Measurements from ENCODE around the gene POMGNT1. TPM values are rescaled to one million over a fixed set of nuclear protein-coding genes. Genes with fewer than 3 reads are reported as not detected.
"Not testable (repeated sequence)": the region's sequence is repeated elsewhere in the genome, so short reads cannot be mapped to it uniquely, and the experiment has no call there.

Gene POMGNT1
- 80.8 and 85.7 TPM in 2 replicates for total RNA-seq

GRCh38 chr1:46197964-46198811 is at the start of gene POMGNT1:
POMGNT1 (minus strand) TSS chr1:46198434; CDS start chr1:46197821, 613 bp downstream.
- peaks cover 27% of the 10 kb centered on the region for H3K4me1 Mint-ChIP-seq (ENCODE audit: low read depth)
- H3K4me3 Mint-ChIP-seq: peak within 1 kb of the TSS; percentile 87
- no peaks in the 10 kb centered on the region for H3K27me3 Mint-ChIP-seq (ENCODE audit: insufficient read depth)
- peaks cover 17% of the 10 kb centered on the region for H3K36me3 Mint-ChIP-seq (ENCODE audit: low read depth)
- intact Hi-C loops (cut with micrococcal nuclease): loop anchor here (1.0 to 5.0 kb wide), 6 partner anchors 13 to 511 kb away; partner anchors contain the start of genes GPBP1L1, RAD54L and TMEM69
- no peaks in the 10 kb centered on the region for H3K9me3 Mint-ChIP-seq
- peak within 1 kb of the TSS; percentile 71 for H3K27ac Mint-ChIP-seq
- peak; percentile 78 for DNase-seq (ENCODE audit: low spot score)

- DNase-seq (ENCODE audit: low spot score): peak; percentile 95
- H3K4me1 Mint-ChIP-seq (ENCODE audit: low read depth): peaks cover 39% of the 10 kb centered on the region
- intact Hi-C loops (cut with micrococcal nuclease): loop anchor here (1.0 to 5.0 kb wide), 10 partner anchors 49 to 1235 kb away; partner anchors contain the start of genes EFCAB14, GPBP1L1, HECTD3 and IPP
- H3K9me3 Mint-ChIP-seq: no peaks in the 10 kb centered on the region
- peaks cover 17% of the 10 kb centered on the region for H3K36me3 Mint-ChIP-seq (ENCODE audit: low read depth)
- no peaks in the 10 kb centered on the region for H3K27me3 Mint-ChIP-seq (ENCODE audit: insufficient read depth)
- peak within 1 kb of the TSS; percentile 94 for H3K27ac Mint-ChIP-seq
- peak within 1 kb of the TSS; percentile 97 for H3K4me3 Mint-ChIP-seq
These were observed 49.3 kb upstream of the POMGNT1 start, which contains the start of gene RAD54L for GRCh38 chr1:46247436-46248121. RAD54L (plus strand) TSS chr1:46247763; CDS start chr1:46248406, 643 bp downstream.

GRCh38 chr1:46246548-46247435 is 48.6 kb upstream of the POMGNT1 start:
- Mint-ChIP-seq H3K4me1 (ENCODE audit: low read depth) (peaks cover 32% of the 10 kb centered on the region), H3K9me3 (no peaks in the 10 kb centered on the region), H3K4me3 (peak overlapping the region; percentile 97), H3K36me3 (ENCODE audit: low read depth) (peaks cover 9% of the 10 kb centered on the region), H3K27ac (peak overlapping the region; percentile 91), H3K27me3 (ENCODE audit: insufficient read depth) (no peaks in the 10 kb centered on the region)
- intact Hi-C loops (cut with micrococcal nuclease): loop anchor here (1.0 to 5.0 kb wide), 10 partner anchors 48 to 1234 kb away; partner anchors contain the start of genes EFCAB14, GPBP1L1, HECTD3 and IPP
- no peak for DNase-seq (ENCODE audit: low spot score)

- intact Hi-C loops (cut with micrococcal nuclease): loop anchor here (2.0 to 5.0 kb wide), 4 partner anchors 471 to 1234 kb away; partner anchors contain the start of genes EFCAB14, HECTD3, IPP and NASP
- DNase-seq (ENCODE audit: low spot score); H3K36me3 Mint-ChIP-seq (ENCODE audit: low read depth); H3K9me3 Mint-ChIP-seq; H3K27me3 Mint-ChIP-seq (ENCODE audit: insufficient read depth): not testable (repeated sequence)
- peaks cover 32% of the 10 kb centered on the region for H3K4me1 Mint-ChIP-seq (ENCODE audit: low read depth)
- H3K27ac Mint-ChIP-seq: peak overlapping the region; percentile 91
- H3K4me3 Mint-ChIP-seq: peak overlapping the region; percentile 97
These were observed 47.9 kb upstream of the POMGNT1 start for GRCh38 chr1:46246136-46246535.

GRCh38 chr1:46244656-46245371 is 46.6 kb upstream of the POMGNT1 start:
- intact Hi-C loops (cut with micrococcal nuclease): loop anchor here (1.0 to 5.0 kb wide), 3 partner anchors 103 to 1233 kb away; partner anchors contain the start of genes EFCAB14, HECTD3 and UROD
- no peaks in the 10 kb centered on the region for H3K9me3 Mint-ChIP-seq
- no peak overlapping the region for H3K27ac Mint-ChIP-seq
- peaks cover 2% of the 10 kb centered on the region for H3K36me3 Mint-ChIP-seq (ENCODE audit: low read depth)
- DNase-seq (ENCODE audit: low spot score): no peak
- peaks cover 29% of the 10 kb centered on the region for H3K4me1 Mint-ChIP-seq (ENCODE audit: low read depth)
- H3K27me3 Mint-ChIP-seq (ENCODE audit: insufficient read depth): no peaks in the 10 kb centered on the region
- H3K4me3 Mint-ChIP-seq: no peak overlapping the region

GRCh38 chr1:46243831-46244230 is 45.6 kb upstream of the POMGNT1 start:
- H3K27ac Mint-ChIP-seq; H3K36me3 Mint-ChIP-seq (ENCODE audit: low read depth); DNase-seq (ENCODE audit: low spot score); intact Hi-C loops (cut with micrococcal nuclease); H3K27me3 Mint-ChIP-seq (ENCODE audit: insufficient read depth); H3K4me3 Mint-ChIP-seq; H3K9me3 Mint-ChIP-seq: not testable (repeated sequence)
- H3K4me1 Mint-ChIP-seq (ENCODE audit: low read depth): peaks cover 19% of the 10 kb centered on the region

- Mint-ChIP-seq H3K4me1 (ENCODE audit: low read depth) (peaks cover 12% of the 10 kb centered on the region), H3K9me3 (peaks cover 5% of the 10 kb centered on the region), H3K4me3 (no peak overlapping the region), H3K27me3 (ENCODE audit: insufficient read depth) (no peaks in the 10 kb centered on the region), H3K36me3 (ENCODE audit: low read depth) (no peaks in the 10 kb centered on the region), H3K27ac (no peak overlapping the region)
- intact Hi-C loops (cut with micrococcal nuclease): no loop called here
- DNase-seq (ENCODE audit: low spot score): no peak
These were observed 44.7 kb upstream of the POMGNT1 start for GRCh38 chr1:46242918-46243317.

- H3K4me1 Mint-ChIP-seq (ENCODE audit: low read depth); H3K9me3 Mint-ChIP-seq; H3K36me3 Mint-ChIP-seq (ENCODE audit: low read depth); intact Hi-C loops (cut with micrococcal nuclease); H3K4me3 Mint-ChIP-seq; H3K27ac Mint-ChIP-seq; H3K27me3 Mint-ChIP-seq (ENCODE audit: insufficient read depth); DNase-seq (ENCODE audit: low spot score): not testable (repeated sequence)
These were observed 43.5 kb upstream of the POMGNT1 start for GRCh38 chr1:46241733-46242132.

GRCh38 chr1:46238865-46239264 is 40.6 kb upstream of the POMGNT1 start:
- intact Hi-C loops (cut with micrococcal nuclease); H3K4me1 Mint-ChIP-seq (ENCODE audit: low read depth); H3K27ac Mint-ChIP-seq; H3K36me3 Mint-ChIP-seq (ENCODE audit: low read depth); H3K9me3 Mint-ChIP-seq; DNase-seq (ENCODE audit: low spot score); H3K27me3 Mint-ChIP-seq (ENCODE audit: insufficient read depth); H3K4me3 Mint-ChIP-seq: not testable (repeated sequence)

- intact Hi-C loops (cut with micrococcal nuclease): no loop called here
- no peak overlapping the region for H3K27ac Mint-ChIP-seq
- no peaks in the 10 kb centered on the region for H3K27me3 Mint-ChIP-seq (ENCODE audit: insufficient read depth)
- no peak for DNase-seq (ENCODE audit: low spot score)
- H3K9me3 Mint-ChIP-seq: peaks cover 5% of the 10 kb centered on the region
- no peaks in the 10 kb centered on the region for H3K36me3 Mint-ChIP-seq (ENCODE audit: low read depth)
- no peak overlapping the region for H3K4me3 Mint-ChIP-seq
- H3K4me1 Mint-ChIP-seq (ENCODE audit: low read depth): no peaks in the 10 kb centered on the region
These were observed 38.6 kb upstream of the POMGNT1 start for GRCh38 chr1:46236882-46237281.

GRCh38 chr1:46231231-46231630 is 33.0 kb upstream of the POMGNT1 start:
- H3K9me3 Mint-ChIP-seq; DNase-seq (ENCODE audit: low spot score); intact Hi-C loops (cut with micrococcal nuclease); H3K4me3 Mint-ChIP-seq; H3K4me1 Mint-ChIP-seq (ENCODE audit: low read depth); H3K27me3 Mint-ChIP-seq (ENCODE audit: insufficient read depth); H3K36me3 Mint-ChIP-seq (ENCODE audit: low read depth); H3K27ac Mint-ChIP-seq: not testable (repeated sequence)

- DNase-seq (ENCODE audit: low spot score): no peak
- Mint-ChIP-seq H3K4me3 (no peak overlapping the region), H3K27me3 (ENCODE audit: insufficient read depth) (peaks cover 3% of the 10 kb centered on the region), H3K27ac (no peak overlapping the region), H3K9me3 (no peaks in the 10 kb centered on the region), H3K36me3 (ENCODE audit: low read depth) (no peaks in the 10 kb centered on the region), H3K4me1 (ENCODE audit: low read depth) (no peaks in the 10 kb centered on the region)
- intact Hi-C loops (cut with micrococcal nuclease): no loop called here
These were observed 26.7 kb upstream of the POMGNT1 start for GRCh38 chr1:46224966-46225365.
